Heart left ventricle (tissue), 13 donors: ENCODE measurements around the gene ASPSCR1.

Experiments
- CTCF ChIP-seq, 12 donors: fragments of 200-600 bp; sonication (generic) in 4 of 12; IDR thresholded peaks; one replicate each; pipeline versions ENCODE4 v1.5.0 to v1.8.0; 2018 to 2022; ENCODE audit warnings: antibody characterized with exemption in 12 of 12, mild to moderate bottlenecking in 5 of 12
- POLR2A ChIP-seq, 2 donors: fragments of 450-650 bp; IDR thresholded peaks; one replicate each; pipeline ENCODE4 v1.6.1; 2017; ENCODE audit warnings: antibody characterized with exemption in 2 of 2, mild to moderate bottlenecking in 2 of 2, moderate library complexity in 2 of 2
- donor health status: ischemic (EF 13 %, LVEDD 7.1; RV severe dilation, severe dysfunction).
- donor health status: DM: no; HTN: yes; CAD: no.
- donor health status: DM: no; HTN: no; CAD: no.
- donor health status: ischemic (EF 25% LVEDD 6.9; RV normal size, moderate dysfunction).
- donor health status: ischemic (EF 25% LVEDD 5.7; RV mildly dilated, moderate dysfunction).
- donor health status: ischemic (EF 35%, LVEDD 5.7; RV mildly dilated, moderate dysfunction).
- donor health status: nonischemic (EF 11% LVEDD 7.7; RV severe dilation, severe dysfunction).
- donor health status: DM: yes; HTN: yes; CAD: no.
- donor health status: PGD.
- donor health status: ischemic (EF 29% LVEDD 5.4; RV normal size, mild dysfunction).
- donor health status: nonischemic (EF 23%, LVEDD 6.1; RV moderate dilation, normal function).

- TF ChIP-seq CTCF (IDR thresholded peaks at IDR 0.05) (no peak), POLR2A (IDR thresholded peaks at IDR 0.05) (no peak)
Observed at GRCh38 chr17:82045936-82046484, 68.6 kb downstream of the ASPSCR1 start.
